AG10803 (cell line): ENCODE data around the gene SDCCAG8.
A peak's percentile ranks its signal among the peaks of the same experiment; 100 is the strongest.

Experiments
- DNase-seq: peaks from one replicate; pipeline ENCODE4 v3.0.0; 2010; ENCODE audit warnings: low read depth
- H3K4me3 ChIP-seq: 2 replicates; pipeline ENCODE4 v1.5.1; 2011; ENCODE audit warnings: mild to moderate bottlenecking, low read length, control low read depth
- TF ChIP-seq, protein P1 (sequence below): conservative IDR thresholded peaks from 2 replicates; pipeline ENCODE4 v1.5.1; 2011; ENCODE audit warnings: mild to moderate bottlenecking, low read length, control low read depth, inconsistent platforms

The SDCCAG8 gene

DNA sequence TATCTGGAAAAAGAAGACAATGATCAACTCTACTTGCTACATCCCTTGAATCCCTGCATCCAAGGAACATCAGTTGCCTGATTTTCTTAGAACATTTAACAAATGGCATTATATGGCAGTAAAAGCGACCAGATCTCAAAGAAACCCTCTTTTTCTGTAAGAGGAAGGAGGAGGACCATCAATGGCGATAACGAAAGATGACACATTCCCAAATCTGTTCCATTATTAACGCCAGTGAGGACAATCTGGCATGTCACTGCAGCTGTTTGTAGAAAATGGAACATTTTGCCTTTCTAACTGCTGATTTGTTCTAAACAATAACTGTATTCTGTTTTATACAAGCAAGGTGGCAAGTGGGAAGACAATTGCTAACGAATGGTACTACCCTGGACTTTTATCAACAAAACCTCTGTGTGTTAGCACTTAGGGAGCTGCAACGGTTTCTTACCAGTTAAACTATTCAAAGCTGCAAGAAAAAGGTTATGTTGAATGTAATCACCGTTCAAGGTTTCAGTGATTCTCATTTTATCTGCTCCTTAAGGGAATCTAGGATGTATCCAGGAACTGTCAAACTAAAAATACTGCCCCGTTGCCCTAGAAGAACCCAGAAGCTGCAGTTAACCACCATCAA, 251.9 kb downstream of the SDCCAG8 start:
- no peak overlapping the region for H3K4me3 ChIP-seq
- TF ChIP-seq, protein P1, sequence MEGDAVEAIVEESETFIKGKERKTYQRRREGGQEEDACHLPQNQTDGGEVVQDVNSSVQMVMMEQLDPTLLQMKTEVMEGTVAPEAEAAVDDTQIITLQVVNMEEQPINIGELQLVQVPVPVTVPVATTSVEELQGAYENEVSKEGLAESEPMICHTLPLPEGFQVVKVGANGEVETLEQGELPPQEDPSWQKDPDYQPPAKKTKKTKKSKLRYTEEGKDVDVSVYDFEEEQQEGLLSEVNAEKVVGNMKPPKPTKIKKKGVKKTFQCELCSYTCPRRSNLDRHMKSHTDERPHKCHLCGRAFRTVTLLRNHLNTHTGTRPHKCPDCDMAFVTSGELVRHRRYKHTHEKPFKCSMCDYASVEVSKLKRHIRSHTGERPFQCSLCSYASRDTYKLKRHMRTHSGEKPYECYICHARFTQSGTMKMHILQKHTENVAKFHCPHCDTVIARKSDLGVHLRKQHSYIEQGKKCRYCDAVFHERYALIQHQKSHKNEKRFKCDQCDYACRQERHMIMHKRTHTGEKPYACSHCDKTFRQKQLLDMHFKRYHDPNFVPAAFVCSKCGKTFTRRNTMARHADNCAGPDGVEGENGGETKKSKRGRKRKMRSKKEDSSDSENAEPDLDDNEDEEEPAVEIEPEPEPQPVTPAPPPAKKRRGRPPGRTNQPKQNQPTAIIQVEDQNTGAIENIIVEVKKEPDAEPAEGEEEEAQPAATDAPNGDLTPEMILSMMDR = no peak
- no peak for DNase-seq

DNA sequence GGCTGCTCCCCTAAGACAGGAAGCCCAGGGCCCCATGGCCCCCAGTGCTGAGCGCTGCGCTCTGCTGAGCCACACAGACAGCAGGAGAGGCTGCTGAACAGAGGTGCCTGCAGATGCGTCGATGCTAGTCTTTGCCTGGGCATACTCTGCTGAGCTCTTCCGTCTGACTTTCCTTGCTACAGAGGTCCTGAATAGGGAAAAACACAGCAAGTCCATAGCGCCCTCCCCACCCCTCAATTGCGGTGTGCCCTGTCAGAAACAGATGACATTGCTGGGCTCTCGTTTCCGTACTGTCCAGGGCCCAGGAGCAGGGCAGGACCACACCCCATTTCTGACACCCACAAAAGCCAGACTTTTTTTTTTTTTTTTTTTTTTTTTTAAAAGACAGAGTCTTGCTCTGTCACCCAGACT, 252.5 kb downstream of the SDCCAG8 start:
- TF ChIP-seq, protein P1 = no peak
- no peak for DNase-seq
- H3K4me3 ChIP-seq = no peak overlapping the region

DNA sequence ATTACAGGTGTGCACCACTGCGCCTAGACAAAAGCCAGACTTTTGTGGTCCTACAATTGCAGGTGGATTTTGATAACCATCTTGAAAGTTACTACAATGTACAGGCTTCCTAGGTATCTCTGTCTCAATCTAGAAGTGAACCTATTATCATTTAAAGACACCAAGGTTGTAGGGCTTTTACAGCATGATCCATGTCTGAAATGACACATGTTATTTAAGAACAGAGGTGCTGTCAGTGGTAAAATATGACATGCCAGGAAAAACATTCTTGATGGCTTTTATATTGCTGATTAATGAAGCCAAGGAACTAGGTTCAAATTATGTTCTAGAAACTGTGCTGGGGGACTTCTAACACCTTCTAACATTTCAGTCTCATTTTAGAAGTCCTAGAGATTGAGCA, 253.1 kb downstream of the SDCCAG8 start:
- TF ChIP-seq, protein P1 = no peak
- no peak for DNase-seq
- no peak overlapping the region for H3K4me3 ChIP-seq

DNA sequence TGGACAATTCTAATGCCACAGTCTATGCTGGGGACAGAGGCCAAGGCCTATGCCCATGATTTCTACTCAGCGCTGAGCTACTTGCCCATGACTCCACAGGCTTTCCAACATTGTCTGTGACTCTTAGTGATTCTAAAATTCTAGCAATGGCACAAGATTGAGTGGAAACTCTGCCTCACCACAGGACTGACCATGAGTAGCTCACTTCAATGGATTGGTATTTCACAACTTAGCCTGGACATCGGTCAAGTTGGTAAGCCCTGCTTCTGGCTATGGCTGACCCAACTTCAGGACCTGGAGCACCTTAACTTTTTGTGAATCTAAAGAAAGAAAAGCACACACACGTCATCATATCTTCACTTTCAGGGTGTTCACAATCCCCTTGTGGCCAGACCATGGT, 255.1 kb downstream of the SDCCAG8 start:
- no peak for DNase-seq
- no peak overlapping the region for H3K4me3 ChIP-seq
- TF ChIP-seq, protein P1 = no peak

DNA sequence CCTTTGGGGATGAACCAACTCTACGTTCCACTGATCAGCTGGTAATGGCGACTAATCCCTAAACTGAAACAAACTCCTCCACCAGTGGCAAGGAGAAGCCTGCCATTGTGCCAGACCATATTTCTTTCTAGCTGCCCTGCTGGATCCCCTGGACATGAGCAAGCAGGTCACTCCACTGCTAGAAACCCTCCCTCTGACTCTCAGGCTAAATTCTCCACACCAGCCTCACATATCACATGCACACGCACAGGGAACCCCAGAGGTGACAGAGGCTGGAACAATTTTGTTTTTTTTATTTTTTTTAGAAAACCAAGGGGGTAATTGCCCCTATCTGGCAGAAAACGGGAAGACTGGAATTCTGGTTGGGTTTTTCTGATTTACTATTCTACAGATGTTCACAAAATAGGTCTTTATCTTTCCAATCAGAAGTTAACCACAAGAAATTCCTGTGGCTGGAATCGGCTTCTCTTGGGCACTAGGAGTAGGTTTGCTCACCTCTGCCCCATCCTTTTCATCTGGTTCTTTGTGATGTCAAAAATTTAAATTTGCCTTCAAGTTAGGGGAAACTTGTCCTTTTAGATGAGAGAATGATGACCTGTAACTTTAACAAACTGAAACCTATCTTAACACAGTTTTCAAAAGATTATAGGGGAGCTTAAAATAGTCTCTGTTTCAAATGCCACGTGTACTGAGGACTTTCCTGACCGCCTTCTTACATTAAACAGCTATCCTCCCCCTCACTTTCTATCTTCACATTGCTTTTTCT, 258.1 kb downstream of the SDCCAG8 start:
- TF ChIP-seq, protein P1 = no peak
- no peak overlapping the region for H3K4me3 ChIP-seq
- DNase-seq = peak; percentile 61

DNA sequence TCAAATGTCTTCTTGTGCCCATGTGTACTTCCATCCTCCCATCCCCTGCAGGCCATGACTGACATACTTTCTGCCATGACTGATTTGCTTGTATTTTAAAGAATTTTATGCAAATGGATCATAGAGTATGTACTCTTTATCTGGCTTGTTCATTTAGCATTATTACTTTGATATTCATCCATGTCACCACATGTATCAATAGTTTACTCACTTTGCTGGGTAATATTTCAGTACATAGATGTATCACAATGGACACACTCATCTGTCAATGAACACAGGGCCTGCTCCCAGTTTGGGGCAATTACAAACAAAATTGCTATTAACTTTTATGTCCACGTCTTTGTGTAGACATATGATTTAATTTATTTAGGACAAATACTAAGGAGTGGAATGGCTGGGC, 259.1 kb downstream of the SDCCAG8 start:
- H3K4me3 ChIP-seq = no peak overlapping the region
- TF ChIP-seq, protein P1 = no peak
- no peak for DNase-seq

DNA sequence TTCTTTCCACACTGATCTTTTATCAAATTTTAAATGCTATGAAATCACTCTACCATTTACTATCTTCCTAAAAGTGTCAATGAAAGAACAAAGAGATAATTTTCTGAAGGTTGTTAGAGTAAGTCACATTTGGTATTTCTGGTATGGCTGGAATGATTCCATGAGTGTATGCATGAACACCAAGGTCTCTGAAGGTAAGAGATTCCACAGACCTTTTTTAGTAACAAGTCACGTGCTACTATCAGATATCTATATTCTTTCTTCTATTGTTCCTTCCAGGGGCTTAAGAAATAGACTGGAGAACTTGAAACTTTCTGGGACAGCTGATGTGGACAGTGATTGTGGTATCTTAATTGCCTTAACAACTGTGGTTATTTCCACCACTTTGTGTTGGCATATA, 265.0 kb downstream of the SDCCAG8 start:
- TF ChIP-seq, protein P1 = no peak
- H3K4me3 ChIP-seq = no peak overlapping the region
- DNase-seq = no peak
